HFF-Myc (cell line): ENCODE measurements around the gene NR4A1.

Source experiments
- DNase-seq: peaks from one replicate; pipeline ENCODE4 v3.0.0-alpha.2; 2011; ENCODE audit warnings: low read depth; ENCODE audit errors: extremely low read depth
- H3K4me3 ChIP-seq: replicated peaks from 2 replicates; pipeline ENCODE4 v1.5.1; 2011; ENCODE audit warnings: low read depth, mild to moderate bottlenecking, control low read depth, low read length
- TF ChIP-seq, protein P1 (sequence below): IDR thresholded peaks from 2 replicates; pipeline ENCODE4 v1.5.1; 2012; ENCODE audit warnings: mild to moderate bottlenecking, low read depth, low read length, control low read depth; ENCODE audit errors: missing control alignments

The NR4A1 gene

GRCh38 chr12:52049688-52050087 lies 1.6 kb upstream of the NR4A1 start:
- no peak for DNase-seq
- H3K4me3 ChIP-seq = no peak overlapping the region
- TF ChIP-seq, protein P1, sequence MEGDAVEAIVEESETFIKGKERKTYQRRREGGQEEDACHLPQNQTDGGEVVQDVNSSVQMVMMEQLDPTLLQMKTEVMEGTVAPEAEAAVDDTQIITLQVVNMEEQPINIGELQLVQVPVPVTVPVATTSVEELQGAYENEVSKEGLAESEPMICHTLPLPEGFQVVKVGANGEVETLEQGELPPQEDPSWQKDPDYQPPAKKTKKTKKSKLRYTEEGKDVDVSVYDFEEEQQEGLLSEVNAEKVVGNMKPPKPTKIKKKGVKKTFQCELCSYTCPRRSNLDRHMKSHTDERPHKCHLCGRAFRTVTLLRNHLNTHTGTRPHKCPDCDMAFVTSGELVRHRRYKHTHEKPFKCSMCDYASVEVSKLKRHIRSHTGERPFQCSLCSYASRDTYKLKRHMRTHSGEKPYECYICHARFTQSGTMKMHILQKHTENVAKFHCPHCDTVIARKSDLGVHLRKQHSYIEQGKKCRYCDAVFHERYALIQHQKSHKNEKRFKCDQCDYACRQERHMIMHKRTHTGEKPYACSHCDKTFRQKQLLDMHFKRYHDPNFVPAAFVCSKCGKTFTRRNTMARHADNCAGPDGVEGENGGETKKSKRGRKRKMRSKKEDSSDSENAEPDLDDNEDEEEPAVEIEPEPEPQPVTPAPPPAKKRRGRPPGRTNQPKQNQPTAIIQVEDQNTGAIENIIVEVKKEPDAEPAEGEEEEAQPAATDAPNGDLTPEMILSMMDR = no peak

- TF ChIP-seq, protein P1 = no peak
- no peak for DNase-seq
- peak overlapping the region; percentile 55 for H3K4me3 ChIP-seq
Observed at GRCh38 chr12:52050116-52050757, 1.0 kb upstream of the NR4A1 start.

- DNase-seq = no peak
- H3K4me3 ChIP-seq = peak overlapping the region; percentile 55
Observed at GRCh38 chr12:52052468-52053186, 1.4 kb downstream of the NR4A1 start.

GRCh38 chr12:52053536-52054209 lies 2.4 kb downstream of the NR4A1 start:
- no peak overlapping the region for H3K4me3 ChIP-seq
- TF ChIP-seq, protein P1 = no peak
- no peak for DNase-seq

More at GRCh38 chr12:52052468-52053186, 1.4 kb downstream of the NR4A1 start:
- TF ChIP-seq, protein P1 = no peak

- TF ChIP-seq, protein P1 = no peak
Observed at GRCh38 chr12:52054231-52054832, 3.1 kb downstream of the NR4A1 start.

DNA sequence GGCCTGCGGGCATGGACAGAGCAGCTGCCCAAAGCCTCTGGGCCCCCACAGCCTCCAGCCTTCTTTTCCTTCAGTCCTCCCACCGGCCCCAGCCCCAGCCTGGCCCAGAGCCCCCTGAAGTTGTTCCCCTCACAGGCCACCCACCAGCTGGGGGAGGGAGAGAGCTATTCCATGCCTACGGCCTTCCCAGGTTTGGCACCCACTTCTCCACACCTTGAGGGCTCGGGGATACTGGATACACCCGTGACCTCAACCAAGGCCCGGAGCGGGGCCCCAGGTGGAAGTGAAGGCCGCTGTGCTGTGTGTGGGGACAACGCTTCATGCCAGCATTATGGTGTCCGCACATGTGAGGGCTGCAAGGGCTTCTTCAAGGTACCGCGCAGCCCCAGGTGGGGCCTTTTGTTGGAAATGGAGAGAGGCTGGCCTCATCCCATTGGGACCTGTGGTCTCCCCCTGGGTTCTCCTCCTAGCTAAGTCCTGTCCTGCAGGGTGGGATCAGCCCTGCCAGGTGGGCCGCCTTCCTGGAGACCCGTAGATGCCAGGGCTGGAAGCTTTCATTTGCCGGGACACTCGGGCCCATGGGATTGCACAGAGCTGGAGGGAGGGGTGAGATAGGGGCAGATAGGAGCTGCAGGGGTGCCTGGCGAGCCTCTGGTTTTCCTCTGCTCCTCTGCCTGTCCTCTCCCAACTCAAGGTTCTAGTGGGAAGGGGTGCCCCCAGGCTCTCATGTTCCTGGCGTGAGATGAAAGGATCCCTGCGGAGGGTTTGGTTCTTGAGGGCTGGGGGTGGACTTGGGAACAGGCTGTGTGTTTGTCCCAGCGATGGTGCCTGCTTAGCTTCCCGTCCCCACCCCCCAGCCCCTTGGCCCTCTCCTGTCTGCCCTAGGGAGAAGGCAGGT lies 3.8 kb downstream of the NR4A1 start:
- DNase-seq = no peak
- no peak overlapping the region for H3K4me3 ChIP-seq
- TF ChIP-seq, protein P1 = no peak

More at GRCh38 chr12:52054231-52054832, 3.1 kb downstream of the NR4A1 start:
- no peak overlapping the region for H3K4me3 ChIP-seq
- DNase-seq = no peak
